ENCODE measurements around the gene ATAD5.

DNA sequence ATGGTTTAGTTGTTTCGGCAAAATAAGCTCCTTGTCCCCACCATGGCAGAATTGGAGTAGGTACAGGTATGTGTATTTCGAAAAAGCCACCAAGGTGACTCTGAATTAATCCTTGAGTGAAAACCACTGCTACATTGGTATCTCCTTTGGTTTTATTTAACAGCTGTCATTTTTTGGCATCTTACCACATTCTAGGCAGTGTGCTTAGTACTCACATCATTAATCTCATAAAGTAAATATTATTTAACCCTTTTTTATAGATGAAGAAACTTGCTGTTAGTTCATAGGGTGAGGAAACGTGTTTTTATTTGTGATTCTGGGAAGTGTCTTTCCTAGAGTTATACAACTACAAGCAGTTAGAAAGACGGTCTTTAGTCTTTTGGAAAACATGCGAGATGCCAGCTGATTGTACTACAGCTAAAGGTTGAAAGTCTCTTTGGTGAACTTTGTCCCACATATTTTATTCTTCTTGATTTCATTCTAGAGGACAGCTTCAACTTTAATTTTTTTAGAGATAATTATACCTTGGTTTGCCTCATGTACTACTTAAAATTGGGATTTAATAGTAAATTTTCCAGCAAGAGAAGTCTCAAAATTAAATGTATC, 6.5 kb downstream of the ATAD5 start:
- TF ChIP-seq YY1 (IDR thresholded peaks at IDR 0.05; ENCODE audit: insufficient read depth, insufficient read length), result no peak
- TF ChIP-seq ZNF274 (IDR thresholded peaks at IDR 0.05; ENCODE audit: low read depth, low read length), result no peak

Measured in NT2/D1 (cell line).